HG03175 (cell line): ENCODE results near the gene TPX2.
"Not testable (repeated sequence)": the region's sequence is repeated elsewhere in the genome, so short reads cannot be mapped to it uniquely, and the experiment has no call there.

Experiments
- ATAC-seq: cut with Tn5 transposase; IDR thresholded peaks from one replicate; pipeline ENCODE4 v1.9.1; 2021; ENCODE audit warnings: mild to moderate bottlenecking, moderate library complexity; ENCODE audit not compliant: unreplicated experiment

TPX2 gene

DNA sequence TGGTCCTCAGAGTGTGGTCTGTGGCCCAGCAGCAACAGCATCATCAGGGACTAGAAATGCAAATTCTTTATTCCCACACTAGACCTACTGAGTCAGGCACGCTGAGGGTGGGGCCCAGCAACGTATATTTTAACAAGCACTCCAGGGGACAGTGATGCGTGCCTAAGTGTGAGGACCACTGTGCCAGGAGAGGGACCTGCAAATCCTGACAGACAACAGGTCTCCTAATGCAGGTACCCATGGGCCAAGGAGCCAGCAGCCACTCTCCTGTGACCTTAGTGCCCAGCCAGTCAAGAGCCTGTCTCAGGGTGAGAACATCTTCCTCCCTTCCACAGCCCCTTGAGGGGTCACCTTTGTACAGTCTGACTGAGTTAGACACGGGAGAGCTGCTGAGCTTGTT, 72.1 kb downstream of the TPX2 start:
- no peak for ATAC-seq

DNA sequence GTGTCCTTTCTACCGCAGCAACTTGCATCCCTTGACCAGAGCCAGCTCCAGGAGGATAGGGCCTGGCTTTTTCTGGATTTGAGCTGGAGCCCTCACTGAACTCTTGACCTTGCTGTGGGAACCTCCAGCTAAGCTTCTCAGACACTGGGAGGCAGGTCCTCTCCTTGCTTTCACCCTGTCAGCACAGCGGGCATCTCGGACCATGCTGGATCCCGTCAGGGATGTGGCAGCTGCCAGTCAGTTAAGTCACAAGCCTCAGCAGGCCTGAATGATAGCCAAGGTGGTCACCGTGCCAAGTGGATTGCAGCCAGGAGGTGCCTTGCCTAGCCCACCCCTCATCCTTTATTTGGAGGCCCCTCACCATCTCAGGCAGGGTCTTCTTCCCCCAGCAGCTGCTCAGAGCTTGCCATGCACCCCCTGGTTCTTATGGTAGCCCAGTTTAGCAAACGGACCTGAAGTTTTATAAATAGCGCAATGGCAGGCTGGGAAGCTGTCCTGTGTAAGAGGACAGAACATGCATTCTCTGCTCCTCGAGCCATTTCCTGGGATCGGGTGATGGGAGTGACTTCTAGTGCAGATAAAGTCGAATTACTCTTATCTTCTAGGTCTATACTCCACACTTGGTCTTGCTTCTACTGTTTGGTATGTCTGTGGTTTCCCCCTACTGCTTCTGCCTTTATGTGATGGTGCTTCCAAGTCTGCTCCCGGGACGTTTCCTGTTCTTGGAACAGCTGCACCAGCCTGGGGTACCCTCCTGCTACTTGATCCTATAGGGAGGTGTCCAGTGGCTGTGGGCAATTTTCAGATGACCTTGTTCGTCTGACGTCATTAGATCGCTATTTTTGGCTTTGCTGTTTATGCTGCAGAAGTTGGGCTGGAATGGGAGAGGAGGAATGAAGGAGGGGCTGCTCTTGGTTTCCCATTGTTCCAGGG, 73.0 kb downstream of the TPX2 start:
- ATAC-seq = no peak

DNA sequence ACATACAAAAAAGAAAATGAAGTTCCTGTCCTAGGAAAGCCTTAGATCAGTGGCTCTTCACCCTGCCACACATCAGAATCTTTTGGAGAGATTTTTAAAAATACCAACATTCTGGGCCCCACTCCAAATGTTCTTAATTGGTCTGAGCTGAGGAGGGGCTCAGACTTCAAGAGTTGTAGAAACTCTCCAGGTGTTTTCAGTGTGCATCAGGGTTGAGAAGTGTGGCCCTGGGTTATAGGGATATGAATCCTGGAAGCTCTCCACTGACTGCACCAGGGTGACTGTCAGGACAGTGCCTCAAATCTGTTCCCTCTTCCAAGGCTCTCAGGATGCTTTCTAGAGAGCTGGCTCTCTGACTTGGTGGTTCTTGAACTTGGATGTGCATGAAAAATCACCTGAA, 74.5 kb downstream of the TPX2 start:
- ATAC-seq = no peak

DNA sequence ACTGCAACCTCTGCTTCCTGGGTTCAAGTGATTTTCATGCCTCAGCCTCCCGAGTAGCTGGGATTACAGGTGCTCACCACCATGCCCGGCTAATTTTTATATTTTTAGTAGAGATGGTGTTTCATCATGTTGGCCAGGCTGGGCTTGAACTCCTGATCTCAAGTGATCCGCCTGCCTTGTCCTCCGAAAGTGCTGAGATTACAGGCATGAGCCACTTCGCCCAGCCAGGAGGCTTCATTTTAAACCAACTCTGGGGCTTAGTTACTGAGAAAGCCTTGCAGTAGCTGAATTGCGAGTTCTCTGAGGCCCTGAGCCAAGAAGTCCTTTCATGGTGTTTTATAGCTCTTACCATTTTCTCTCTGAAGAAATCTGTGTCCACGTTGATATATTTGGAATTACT, 75.1 kb downstream of the TPX2 start:
- not testable (repeated sequence) for ATAC-seq

DNA sequence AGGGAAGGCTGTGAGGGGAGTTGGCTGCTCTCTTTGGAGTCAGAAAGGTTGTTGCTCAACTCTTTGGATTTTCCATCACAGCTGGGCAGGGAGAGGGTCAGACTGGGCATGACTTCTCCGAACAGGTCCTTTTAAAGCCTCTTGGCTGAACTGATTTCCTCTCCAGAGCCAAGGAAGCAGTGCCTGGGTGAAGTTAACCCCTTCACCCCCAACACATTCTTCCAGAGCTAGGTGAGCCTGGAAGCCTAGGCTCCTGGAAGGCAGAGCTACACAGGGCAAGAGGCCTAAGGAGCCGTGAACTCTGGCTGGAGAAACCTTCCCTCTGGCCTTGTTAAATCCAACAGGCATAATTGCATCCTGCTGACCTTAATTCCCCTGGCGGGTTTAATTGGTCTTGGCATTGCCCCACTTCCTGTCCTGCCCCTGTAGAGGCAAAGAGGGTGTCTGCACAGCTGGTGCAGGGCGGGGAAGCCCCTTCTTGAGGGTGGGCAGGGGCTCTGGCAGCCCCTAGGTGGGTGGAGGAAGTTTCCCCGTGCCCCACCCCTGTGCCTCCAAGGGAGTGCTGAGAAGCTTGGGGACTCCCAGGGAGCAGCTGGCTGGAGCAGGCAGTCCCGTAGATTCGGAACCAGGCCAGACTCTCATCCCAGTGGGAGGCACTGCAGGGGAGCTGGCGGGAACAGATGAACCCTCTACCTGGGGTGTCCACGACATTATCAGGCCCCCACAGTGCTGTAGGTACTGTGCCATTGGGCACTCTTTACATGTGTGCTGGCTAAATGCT, 76.5 kb downstream of the TPX2 start:
- ATAC-seq = no peak

DNA sequence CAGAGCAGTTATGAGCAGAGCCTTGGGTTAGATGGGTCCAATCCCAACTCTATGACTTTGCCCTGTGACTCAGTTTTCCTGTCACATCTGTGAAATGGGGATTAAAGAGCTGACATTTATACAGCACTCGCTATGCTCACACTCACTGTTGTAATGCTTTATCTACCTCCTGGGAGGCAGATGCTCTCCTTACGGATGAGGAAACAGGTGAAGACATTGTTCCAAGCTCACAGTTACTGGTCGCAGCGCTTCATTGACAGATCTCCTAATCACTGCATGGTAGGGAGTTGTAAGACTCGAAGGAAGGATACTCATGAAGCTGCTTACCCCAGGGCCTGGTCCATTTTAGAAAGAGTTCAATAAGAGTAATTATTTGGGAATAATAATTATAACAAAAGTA, 77.1 kb downstream of the TPX2 start:
- no peak for ATAC-seq

DNA sequence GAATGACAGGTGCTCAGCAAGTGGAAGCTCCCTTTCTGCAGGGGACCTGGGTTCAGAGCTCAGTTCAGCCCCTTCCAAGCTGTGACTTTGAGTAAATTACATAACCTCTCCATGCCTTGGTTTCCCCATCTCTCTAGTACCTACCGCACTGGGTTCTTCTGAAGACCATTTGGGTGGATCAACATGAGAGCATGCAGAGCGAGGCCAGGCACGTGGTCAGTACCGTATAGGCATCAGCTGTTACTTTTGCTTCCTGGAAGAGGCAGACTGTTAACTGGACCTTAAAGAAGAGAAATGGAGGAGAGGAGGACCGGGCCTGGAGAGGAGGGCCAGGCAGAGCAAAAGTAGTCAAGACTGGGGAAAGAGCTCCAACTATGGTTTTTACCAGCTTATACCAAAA, 78.4 kb downstream of the TPX2 start:
- ATAC-seq = no peak

DNA sequence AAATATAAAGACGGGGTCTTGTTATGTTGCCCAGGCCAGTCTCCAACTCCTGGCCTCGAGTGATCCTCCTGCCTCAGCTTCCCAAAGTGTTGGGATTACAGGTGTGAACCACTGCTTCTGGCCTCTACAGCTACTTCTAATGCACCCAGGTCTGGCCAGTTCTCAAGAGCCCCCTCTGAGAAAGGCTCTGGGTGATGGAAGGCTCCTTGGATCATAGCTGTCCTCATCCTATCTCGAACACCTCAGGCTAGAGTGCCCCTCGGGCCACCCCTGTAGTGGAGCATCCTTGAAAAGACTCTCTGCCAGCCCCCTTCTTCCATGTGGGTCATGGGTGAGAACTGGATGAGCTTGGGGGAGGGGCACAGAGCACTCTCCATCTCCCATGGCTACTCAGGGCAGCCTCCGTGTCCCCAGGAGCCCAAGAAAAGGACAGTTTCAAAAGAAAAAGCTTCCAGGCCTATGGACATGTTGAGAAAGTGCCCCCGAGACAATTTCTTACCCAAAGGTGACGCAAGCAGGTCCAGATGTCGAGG, 79.4 kb downstream of the TPX2 start:
- ATAC-seq = no peak

DNA sequence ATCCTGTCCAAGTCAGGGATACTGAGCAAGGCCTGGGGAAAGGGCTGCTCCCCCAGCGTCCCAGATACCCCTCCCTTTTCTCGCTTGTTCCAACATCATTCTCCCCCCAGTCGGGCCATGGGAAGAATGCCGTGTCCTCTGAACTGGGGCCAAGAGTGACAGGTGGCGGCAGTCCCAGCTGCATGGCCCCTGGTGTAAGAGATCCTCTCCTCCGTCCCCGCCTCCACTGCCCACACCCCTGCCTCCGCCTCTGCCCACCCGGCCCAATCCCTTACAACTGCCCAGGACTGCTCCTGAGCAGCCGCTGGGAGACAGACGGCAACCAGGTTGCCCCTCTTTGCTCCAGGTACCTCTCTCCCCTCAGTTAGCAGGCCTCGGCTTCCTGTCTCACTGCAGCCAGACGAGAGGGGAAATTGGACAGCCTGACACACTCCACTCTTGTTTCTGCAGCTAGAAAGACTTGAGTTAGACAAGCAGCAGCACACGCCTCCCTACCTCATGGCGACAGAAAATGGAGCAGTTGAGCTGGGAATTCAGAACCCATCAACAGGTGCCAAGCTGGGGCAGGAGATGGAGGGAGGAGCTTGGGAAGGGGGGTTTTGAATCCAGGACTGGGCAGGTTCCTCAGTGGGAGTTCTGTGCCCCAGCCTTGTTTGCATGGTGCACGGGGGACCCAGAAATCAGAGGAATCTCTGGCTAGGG, 80.1 kb downstream of the TPX2 start, which contains the start of gene MYLK2:
Gene MYLK2, plus strand, starts transcription at position 274 of the 702 bp plus-strand sequence. Its CDS starts 225 bp downstream, at position 499.
- ATAC-seq = no peak

DNA sequence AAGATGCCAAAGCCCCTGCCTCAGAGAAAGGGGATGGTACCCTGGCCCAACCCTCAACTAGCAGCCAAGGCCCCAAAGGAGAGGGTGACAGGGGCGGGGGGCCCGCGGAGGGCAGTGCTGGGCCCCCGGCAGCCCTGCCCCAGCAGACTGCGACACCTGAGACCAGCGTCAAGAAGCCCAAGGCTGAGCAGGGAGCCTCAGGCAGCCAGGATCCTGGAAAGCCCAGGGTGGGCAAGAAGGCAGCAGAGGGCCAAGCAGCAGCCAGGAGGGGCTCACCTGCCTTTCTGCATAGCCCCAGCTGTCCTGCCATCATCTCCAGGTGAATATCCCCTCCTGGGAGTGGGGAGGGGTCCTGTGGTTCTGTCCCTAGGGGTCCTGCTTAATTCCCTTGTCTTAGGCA, 81.1 kb downstream of the TPX2 start:
- no peak for ATAC-seq

DNA sequence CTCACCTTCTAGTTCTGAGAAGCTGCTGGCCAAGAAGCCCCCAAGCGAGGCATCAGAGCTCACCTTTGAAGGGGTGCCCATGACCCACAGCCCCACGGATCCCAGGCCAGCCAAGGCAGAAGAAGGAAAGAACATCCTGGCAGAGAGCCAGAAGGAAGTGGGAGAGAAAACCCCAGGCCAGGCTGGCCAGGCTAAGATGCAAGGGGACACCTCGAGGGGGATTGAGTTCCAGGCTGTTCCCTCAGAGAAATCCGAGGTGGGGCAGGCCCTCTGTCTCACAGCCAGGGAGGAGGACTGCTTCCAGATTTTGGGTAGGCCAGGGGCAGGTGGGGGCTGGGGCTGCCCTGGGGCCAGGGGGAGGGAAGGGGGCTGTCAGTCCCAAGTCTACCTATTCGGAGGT, 82.3 kb downstream of the TPX2 start:
- ATAC-seq = no peak

DNA sequence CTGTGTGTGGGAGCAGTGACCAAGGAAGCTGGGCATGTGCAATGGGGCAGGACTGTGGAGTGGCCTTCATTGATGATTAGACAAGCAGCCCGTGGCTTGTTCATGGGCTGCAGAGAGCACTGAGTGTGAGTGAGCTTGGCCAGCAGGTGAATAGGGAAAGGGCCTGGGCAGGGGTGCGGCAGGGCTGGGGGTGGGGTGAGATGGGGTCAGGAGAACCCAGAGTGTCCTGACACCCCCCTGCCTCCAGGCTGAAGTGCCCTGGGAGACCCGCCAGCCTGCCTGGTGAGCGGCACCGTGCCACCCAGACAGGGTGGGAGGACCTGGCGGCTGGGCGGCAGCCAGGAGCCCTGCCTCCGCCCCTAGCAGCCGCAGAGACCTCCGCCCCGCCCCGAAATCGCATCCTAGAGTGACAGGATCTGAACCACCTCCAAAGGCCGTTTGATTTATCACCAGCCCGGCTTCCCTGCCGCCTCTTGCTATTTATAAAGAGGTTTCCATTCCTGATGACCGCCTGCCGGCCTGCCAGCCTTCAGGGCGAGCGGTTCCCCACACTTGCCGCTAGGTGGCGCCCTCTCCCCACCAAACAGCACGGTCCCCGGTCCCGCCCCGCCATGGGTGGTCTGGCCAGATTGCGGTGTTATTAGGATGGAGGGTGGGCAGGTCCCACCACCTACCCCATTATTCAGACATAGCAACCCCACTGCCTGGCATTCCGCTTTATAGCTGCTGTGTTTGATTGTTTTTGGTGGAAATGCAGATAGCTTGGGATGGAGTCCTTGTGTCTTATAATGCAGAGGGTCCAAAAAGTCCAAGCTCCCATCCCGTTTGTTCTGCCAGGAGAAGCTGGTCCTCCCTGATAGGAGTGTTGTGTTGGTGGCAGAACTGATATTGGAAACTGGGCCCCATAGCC, 83.6 kb downstream of the TPX2 start:
- ATAC-seq = peak; percentile 70

DNA sequence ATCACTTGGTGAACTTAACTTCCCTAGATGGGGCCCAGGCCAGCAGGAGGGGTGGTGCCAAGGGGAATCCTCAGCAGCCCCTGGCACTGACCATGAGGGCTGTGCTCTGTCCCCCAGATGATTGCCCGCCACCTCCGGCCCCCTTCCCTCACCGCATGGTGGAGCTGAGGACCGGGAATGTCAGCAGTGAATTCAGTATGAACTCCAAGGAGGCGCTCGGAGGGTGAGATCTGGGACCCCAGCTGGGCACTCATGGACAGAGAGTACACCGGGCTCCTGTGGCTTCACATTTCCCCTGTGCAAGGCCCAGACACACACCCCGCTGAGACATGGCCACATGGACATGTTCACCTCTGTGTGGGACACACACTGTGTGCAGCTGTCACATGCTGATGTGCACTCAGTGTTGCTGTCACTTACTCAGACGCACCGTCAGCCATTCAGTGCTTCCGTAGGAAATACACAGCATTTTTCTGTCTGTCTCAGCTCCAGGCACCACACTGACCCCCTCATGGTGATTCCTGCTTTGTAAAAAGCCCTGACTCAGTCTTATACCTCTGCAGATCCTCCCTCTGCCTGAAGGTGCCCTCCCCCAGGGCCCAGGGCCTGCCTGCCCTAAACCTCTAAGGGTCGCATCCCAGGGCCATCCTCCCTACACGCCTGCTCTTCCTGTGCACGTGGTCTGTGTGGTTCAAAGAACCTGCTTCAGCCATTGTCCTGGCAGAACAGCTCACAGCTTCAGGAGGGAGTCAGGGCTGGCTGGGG, 84.5 kb downstream of the TPX2 start:
- no peak for ATAC-seq

DNA sequence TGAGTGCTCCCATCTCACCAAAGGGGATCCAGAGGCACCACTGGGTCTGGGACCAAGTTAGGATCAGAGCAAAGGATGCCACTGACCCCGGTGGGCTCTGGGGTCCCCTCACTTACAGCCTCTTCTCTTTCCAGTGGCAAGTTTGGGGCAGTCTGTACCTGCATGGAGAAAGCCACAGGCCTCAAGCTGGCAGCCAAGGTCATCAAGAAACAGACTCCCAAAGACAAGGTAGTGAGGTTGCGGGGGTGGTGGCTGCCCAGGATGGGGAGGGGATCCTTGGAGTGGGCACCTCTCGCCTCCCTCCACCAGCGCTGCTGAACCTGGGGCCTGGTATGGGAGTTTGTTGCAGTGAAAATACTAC, 85.0 kb downstream of the TPX2 start:
- no peak for ATAC-seq

DNA sequence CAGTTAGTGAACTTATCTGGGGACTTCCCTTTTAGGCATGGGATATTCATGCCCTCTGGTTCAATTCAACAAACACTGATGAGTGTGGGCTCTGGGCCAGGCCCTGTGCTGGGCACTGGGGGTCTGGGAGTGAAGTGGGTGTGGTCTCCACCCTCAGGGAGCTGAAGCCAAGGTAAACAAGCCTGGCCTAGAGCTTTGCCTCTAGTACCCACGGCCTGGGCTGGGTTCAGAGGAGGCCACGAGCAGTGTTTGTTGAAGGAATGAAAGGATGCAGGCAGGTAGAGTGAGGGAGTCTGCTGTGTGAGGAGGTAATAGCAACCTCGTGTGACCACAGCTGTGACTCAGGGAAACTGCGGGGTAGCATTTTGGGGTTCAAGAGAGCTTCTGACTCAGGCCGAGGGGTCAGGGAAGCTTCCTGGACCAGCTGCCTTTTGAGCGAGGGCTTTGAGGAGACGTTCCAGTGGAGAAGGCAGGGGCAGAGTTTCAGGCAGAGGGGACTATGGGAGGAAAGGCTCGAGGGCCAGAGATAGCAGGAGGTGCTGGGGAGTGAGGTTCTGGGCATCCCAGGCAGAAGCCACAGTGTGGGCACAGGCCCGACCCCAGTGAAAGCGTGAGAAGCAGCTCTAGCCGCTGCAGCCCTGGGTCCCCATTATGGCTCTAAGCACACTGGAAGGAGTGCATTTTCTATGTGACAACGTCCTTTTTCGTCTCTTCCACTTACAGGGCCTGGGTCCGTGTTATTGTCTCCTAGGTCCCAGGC, 85.6 kb downstream of the TPX2 start:
- ATAC-seq = no peak

DNA sequence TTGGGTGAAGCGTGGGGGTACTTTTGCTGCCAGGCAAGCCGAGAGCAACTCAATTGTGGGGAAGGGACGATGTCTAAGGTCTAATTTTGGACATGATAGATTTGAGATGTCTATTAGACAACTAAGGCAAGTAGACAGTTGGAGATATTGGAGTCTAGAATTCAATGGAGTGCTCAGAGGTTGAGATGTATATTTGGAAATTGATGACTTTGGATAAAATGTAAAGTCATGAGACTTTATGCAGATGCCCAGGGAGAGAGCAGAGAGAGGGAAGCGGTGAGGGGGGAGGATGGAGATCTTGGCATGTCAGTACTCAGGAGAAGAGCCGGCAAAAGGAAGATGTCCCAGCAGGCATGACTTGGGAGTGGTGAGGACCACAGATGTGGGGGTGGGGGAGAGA, 87.0 kb downstream of the TPX2 start:
- no peak for ATAC-seq

DNA sequence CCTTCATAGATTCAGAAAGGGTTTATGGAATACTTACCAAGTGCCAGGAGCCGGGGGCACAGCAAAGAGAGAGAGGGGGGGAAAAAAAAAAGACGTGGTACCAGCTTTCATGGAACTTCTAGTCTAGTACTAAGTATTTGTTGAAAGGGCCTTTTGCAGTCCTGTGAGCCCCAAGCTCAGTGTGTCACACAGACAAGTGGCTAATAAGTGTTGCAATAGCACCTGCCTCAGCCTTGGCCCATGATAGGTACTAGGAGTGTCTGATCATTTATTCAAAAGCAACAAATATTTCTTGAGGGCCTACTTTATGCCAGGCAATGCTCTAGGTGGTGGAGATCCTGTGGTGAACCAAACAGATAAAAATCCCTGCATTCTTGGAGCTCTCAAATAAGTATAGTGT, 88.0 kb downstream of the TPX2 start:
- ATAC-seq = no peak

DNA sequence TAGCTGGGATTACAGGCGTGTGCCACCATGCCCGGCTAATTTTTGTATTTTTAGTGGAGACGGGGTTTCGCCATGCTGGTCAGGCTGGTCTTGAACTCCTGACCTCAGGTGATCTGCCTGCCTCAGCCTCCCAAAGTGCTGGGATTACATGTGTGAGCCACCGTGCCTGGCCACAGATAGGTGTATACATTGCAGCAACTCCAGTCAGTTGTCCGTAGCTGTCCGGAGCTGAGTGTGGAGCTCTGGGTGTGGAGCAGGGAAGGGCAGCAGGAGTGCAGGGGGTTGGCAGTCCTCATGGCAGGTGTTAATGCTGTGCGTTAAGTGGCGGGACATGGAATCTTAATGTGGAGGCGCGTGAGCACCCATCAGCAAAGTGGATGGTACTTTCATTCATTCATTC, 88.9 kb downstream of the TPX2 start:
- ATAC-seq = not testable (repeated sequence)

DNA sequence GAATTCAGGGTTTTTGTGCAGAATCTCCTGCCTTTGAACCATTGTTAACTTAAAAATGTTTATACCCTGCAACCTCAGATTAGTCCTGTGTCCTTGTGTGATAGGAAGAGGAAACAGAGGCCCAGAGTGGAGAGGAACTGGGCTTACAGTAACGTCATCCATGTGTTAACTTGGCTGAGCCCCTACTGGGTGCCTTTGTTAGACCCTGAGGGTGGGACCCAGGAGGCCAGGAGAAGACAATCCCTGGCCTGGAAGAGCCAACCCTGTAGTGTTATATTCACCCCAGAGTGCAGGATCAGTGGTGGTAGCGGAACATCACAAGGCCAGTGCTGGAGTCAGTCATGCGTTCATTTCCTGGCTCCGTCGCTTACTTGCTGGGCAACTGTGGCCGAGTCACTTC, 90.6 kb downstream of the TPX2 start:
- no peak for ATAC-seq
